ENCODE measurements around the gene GATAD2A.
"Not testable (repeated sequence)": the region's sequence is repeated elsewhere in the genome, so short reads cannot be mapped to it uniquely, and the experiment has no call there.

Gene GATAD2A, protein sequence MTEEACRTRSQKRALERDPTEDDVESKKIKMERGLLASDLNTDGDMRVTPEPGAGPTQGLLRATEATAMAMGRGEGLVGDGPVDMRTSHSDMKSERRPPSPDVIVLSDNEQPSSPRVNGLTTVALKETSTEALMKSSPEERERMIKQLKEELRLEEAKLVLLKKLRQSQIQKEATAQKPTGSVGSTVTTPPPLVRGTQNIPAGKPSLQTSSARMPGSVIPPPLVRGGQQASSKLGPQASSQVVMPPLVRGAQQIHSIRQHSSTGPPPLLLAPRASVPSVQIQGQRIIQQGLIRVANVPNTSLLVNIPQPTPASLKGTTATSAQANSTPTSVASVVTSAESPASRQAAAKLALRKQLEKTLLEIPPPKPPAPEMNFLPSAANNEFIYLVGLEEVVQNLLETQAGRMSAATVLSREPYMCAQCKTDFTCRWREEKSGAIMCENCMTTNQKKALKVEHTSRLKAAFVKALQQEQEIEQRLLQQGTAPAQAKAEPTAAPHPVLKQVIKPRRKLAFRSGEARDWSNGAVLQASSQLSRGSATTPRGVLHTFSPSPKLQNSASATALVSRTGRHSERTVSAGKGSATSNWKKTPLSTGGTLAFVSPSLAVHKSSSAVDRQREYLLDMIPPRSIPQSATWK

DNA sequence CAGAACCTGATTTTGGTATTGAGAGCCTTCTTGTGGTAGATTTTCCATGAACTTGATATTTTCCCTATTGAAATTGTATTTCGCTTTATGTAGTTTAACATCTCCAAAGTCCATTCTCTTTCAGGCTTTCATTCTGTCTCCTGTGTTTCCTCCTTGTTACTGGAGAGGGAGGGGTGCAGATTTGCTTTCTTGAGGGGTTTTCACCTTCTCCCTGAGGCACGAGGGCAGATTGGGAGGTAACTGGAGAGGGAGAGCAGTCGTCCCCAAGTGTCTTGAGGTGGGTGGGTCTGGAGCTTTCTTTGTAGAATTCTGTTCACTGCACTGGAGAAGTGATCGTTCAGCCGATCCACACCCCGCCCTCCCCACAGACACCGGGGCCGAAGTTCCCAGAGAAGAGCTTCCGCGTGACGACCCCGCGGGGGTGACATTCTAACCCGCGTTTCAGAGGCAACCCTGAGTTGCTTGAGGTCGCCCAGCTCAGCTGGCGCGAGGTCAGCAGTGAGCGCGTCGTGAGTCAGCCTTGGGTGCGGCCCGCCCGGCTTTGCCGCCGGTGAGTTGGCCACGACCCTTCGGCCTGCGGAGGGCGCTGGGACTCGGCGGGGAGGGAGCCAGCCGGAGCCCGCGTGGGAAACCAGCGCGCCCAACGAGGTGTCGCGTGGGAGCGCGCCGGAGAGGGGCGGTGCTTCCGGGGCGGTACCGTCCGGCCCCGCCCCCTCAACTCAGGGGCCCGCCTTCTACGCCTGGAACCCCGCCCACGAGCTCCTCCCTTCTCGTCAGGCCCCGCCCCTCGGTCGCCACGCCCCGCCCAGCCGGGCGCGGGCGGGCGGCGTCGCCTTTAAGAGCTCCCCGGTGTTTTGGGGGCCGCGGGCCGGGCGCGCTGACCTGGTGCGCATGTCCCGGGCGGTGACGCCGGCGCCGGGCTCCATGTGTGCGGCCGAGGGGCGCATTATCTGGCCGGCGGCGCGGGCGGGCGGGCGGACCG lies at the start of gene GATAD2A:
TSS of gene GATAD2A (plus strand) at position 797 of the 982 bp plus-strand sequence. CDS start 59,671 bp downstream, outside the sequence.
- DNase-seq: peak; percentile 95

DNA sequence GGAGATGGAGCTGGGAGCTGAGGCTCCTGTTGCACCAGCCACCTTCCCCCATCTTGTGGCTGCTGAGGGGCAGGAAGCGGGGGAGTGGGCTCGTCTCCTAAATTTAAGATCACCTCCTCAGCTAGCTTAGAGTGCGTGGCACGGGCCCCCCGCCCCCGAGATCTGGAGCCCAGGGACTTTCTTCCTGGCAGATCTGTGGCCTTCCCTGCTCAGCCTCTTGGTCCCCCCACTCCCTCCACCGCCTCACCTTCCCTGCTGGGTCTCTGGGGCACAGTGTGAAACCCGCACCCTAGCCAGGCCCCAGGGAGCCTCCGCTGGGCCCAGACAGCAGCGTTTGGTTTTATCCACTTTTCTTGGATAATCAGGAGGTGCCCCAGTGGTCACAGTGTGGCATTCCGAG lies 49.0 kb upstream of the GATAD2A start:
- no peak for DNase-seq

DNA sequence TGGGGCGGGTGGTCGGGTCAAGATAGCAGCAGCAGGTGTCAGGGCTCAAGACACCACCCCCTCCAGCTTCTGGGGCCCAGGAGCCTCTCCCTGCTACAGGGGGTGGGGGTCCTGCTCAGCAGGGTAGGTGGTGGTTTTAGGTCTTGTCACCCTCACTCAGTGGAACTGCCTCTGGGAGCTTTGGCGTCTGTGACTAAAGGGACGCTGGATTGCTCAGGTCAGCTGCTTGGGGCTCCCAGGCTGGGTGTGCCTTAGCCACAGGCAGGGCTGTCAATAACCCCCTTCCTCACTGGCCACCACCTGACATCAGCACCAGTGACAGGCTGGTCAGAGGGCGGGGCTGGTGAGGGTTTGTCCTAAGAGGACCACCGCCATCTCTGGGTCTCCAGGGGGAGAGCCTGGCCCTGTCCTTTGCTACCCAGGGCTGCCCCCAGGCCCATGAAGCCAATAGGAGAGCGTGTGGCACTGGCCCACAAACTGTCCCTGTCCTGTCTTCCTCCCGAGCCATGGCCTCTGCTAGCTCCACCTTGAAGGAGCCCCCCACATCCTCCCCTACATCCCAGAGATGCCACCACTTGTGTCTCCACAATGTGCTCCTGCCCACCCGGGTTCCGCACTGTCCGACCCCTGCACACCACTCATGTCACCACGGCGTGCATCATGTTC lies 48.4 kb upstream of the GATAD2A start:
- DNase-seq: no peak

DNA sequence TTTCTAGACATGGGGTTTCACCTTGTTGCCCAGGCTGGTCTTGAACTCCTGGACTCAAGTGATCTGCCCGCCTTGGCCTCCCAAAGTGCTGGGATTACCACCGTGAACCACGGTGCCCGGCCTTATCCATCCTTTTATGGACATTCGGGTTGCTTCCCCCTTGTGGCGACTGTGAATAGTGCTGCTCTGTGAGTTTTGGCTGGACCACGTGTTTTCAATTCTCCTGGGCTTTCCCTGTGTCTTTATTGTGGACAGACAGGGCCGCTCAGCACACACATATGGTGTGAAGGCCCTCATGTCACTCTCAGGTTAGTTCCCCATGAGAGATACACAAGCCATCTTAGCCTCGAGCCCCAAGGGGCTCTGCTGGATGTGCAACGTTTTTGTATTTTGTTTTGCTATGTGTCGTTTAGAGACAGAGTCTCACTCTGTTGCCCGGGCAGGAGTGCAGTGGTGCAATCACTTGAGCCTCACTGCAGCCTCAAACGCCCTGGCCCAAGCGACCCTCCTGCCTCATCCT lies 44.3 kb upstream of the GATAD2A start:
- peak; percentile 83 for DNase-seq

DNA sequence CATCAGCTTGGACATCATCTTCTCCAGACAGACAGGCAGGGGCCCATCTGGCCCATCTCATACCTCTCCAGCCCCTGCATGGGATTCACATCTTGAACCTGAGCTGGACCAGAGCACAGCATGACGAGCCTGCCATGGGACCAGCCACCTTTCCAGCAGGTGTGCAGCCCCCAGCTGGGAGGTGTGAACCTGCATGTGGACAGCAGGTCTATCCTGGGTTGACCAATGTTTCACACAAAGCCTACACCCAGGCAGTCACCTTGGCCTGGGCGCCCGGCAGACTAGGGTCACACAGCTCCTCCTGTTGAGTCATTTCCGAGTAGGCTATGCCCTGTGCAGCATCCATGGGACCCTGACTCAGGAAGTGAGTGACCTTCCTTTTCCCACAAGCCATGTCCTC lies 43.4 kb upstream of the GATAD2A start:
- DNase-seq: no peak

DNA sequence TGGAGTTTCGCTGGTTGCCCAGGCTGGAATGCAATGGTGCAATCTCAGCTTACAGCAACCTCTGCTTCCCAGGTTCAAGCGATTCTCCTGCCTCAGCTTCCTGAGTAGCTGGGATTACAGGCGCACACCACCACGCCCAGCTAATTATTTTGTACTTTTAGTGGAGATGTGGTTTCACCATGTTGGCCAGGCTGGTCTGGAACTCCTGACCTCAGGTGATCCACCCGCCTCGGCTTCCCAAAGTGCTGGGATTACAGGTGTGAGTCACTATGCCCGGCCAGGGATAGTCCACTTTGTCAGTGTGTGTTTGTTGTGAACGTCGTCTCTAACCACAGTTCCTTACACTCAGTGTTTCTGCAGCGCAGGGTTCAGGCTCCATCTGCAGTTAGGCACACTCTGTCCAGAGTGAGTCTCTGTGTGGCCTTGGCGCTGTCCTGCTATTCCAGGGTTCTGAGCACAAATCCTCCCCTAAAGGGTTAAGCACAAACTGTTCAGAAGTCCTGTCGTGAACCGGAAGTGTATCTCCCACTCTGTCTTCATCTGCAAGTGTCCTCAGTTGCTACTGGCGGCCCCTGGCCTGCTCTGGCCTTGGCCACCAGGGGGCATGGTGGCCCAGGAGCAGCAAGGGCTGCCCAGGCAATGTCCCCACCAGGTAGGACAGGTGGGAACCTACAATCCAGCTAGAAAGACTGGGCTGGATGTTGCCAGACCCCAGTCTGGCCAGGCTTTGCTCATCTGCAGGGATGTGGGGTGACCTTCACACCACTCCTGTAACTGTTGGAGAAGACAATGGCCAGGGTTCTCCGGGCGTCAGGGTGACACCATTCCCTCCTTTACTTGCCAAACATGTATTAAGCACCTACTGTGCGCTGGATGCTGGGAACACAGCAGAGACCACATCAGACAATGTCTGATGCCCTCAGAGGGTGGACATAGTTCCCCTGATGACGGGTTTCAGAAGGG lies 38.8 kb upstream of the GATAD2A start:
- DNase-seq: peak; percentile 83

DNA sequence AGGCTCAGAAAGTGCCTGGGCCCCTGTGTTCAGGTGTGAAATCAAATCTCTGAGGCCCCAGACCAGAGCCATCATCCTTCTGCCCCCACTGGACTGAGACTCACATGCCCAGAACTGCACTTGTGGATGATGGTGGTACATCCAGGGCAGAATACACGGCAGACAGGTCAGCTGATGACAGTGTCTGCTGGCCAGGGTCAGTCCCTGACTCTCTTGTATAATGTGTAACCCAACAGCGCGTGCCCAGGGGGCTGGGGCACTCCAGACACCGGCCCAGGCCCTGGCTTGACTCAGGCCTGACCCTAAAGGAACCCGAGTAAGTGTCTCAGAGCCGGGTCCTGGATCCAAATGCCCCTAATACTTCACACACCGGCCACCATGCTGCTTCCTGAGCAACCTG lies 37.4 kb upstream of the GATAD2A start:
- no peak for DNase-seq

DNA sequence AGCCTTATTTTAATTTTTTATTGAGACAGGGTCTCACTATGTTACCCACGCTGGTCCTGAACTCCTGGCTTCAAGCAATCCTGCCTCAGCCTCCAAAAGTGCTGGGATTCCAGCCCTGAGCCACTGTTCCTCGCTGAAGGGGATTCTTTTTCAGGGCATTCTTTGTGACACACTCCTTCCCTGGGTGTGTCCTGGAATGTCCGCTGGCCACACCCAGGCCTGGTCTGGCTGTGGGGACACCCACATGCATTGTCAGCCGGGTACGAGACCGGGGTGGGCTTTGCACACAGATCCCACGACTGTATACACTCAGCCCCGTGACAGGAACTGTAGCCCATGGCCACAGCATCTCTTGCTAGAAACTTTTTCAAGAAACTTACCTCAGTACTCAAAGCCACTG lies 34.4 kb upstream of the GATAD2A start:
- DNase-seq: no peak

DNA sequence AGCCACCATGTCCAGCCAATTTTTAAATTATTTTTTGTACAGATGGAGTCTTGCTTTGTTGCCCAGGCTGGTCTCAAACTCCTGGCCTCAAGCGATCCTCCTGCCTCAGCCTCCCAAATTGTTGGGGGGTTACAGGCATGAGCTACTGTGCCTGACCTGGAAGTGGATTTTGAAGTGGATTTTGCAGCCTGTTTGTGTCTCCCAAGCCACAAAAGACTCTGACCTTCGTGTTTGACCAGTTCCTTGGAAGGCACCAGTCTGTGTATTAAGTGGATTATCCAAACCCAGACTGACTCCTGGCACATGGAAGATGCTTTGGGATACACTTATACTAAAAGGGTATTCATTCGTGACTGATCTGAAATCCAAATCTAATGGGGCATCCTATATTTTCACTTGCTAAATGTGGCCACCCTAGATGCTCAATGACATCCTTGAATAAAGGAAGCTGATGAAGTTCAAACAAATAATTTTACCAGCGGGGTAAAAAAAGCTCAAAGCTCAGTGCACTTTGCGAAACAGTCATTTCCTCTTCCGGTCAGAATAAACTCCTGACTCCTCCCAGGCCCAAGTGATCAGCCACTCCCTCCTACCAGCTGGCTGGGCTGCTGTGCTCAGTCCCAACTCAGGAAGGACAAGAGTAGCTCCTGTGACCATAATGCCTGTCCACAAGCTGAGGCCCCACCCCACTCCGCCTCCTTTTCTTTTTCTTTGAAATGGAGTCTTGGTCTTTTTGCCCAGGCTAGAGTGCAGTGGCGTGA lies 32.6 kb upstream of the GATAD2A start:
- peak; percentile 71 for DNase-seq

DNA sequence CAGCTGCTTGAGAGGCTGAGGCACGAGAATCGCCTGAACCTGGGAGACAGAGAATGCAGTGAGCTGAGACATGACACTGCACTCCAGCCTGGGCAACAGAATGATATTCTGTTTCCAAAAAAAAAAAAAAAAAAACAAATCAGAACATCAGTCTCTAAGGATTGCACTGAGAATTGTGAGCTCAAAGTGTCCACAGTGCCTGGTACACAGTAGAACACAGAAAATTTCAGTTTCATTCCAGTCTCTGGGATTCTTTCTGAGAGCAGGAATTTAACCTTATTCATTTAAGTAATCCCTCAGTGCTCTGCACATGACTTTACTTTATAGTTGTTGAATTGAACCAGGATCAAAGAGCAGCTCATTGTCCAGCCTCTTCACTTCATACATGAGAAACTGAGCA lies 25.9 kb upstream of the GATAD2A start:
- no peak for DNase-seq

DNA sequence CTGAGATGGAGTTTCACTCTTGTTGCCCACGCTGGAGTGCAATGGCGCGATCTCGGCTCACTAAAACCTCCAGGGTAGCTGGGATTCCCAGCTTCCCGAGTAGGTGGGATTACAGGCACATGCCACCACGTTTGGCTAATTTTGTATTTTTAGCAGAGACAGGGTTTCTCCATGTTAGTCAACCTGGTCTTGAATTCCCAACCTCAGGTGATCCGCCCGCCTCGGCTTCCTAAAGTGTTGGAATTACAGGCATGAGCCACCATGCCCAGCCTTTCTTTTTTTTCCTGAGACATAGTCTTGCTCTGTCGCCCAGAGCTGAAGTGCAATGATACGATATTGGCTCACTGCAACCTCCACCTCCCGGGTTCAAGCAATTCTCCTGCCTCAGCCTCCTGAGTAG lies 25.2 kb upstream of the GATAD2A start:
- DNase-seq: not testable (repeated sequence)

DNA sequence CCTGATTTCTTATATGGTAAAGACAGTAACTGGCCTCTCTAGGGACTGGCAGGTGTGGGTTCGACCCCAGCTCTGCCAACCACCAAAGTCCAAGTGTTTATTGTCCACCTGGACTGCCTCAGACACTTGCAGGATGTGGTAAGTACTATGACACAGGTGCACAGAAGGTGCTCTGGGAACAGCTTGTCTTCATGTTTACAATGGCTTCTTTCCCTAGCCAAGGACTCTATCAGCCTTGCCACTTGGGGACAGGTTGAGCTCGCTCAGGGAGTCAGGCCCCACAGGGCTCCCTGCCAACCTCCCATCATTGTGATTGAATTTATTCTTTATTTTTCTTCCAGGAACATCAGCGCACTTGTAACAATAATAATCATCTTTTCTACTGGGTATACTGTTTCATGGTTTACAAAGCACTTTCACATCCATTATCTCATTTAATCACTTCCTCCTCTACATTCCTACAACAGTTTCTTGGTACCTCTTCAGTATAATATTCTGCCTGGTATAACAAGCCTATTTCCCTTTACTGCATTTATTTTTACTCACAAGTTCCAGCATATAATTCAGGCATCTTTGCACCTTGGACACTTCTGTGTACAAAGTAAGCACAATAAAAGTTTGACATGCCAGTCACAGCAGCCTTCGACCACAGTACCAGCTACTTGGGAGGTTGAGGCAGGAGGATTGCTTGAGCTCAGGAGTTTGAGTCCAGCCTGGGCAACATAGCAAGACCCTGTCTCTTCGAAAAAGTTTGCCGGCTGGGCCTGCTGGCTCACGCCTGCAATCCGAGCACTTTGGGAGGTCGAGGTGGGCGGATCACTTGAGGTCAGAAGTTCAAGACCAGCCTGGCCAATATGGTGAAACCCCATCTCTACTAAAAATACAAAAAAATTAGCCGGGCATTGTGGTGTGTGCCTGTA lies 24.2 kb upstream of the GATAD2A start:
- DNase-seq: no peak

DNA sequence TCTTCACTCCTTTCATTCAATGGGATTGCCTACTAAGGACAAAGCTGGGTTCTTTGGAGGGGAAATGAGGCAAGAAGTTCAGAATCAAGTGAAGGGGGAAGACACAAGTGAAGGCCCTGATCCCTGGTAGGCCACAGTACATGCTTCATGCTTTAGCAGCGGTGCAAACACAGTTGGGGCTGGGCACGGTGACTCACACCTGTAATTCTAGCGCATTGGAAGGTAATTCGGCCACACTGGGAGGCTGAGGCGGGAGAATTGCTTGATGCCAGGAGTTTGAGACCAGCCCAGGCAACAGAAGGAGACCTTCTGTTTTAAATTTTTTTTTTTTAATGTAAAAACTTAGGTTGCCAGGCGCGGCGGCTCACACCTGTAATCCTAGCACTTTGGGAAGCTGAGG lies 23.4 kb upstream of the GATAD2A start:
- DNase-seq: no peak

DNA sequence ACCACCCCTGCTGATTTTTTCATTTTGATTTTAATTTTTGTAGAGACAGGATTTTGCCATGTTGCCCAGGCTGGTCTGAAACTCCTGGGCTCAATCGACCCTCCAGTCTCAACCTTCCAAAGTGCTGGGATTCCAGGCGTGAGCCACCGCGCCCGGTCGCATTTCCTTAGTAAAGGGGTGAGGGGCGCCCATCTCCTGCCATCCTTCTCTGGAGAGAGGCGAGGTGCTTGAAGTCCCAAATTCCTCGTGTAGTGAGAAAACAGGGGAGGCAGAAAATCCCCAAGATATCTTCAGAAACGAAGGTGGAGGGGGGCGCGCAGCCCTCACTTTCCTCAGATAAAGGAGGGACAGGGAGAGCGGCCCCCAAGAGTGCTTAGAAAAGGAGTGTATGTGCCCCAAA lies 21.0 kb upstream of the GATAD2A start:
- no peak for DNase-seq

DNA sequence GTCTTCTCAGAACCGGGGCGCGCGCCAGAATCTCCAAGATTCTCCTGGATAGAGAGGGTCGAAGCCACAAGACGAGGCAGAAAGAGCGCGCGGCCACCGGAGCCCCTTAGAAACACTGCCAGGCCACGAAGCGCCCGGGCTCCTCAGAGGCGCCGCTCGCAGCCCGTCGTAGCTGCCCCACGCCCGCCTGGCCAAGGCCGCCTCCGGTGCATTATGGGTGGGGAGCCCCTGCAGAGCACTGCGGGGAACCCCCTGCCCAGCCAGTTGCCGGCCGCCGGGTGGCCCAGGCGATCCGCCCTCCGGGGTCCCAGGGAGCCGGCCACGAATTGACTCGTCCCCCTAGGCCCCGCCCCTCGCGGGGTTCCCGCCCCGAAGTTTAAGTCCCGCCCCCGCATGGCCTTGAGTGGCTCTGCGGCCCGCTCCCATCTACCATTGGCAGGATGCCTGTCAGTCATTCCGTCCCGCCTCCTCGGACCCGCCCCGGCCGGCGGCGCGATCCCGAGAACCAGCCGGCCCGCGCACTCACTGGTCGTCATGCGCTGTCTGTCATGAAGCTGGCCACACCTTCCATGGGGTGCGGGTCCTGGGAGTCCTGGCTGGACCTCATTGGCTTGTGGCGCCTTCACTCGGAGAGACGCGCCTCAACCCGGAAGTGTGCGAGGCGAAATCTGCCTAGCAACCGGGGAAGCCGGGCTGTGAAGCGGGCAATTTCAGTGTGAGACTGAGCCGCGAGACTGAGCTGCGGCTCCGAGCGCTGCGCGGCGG lies 20.2 kb upstream of the GATAD2A start:
- peak; percentile 100 for DNase-seq

DNA sequence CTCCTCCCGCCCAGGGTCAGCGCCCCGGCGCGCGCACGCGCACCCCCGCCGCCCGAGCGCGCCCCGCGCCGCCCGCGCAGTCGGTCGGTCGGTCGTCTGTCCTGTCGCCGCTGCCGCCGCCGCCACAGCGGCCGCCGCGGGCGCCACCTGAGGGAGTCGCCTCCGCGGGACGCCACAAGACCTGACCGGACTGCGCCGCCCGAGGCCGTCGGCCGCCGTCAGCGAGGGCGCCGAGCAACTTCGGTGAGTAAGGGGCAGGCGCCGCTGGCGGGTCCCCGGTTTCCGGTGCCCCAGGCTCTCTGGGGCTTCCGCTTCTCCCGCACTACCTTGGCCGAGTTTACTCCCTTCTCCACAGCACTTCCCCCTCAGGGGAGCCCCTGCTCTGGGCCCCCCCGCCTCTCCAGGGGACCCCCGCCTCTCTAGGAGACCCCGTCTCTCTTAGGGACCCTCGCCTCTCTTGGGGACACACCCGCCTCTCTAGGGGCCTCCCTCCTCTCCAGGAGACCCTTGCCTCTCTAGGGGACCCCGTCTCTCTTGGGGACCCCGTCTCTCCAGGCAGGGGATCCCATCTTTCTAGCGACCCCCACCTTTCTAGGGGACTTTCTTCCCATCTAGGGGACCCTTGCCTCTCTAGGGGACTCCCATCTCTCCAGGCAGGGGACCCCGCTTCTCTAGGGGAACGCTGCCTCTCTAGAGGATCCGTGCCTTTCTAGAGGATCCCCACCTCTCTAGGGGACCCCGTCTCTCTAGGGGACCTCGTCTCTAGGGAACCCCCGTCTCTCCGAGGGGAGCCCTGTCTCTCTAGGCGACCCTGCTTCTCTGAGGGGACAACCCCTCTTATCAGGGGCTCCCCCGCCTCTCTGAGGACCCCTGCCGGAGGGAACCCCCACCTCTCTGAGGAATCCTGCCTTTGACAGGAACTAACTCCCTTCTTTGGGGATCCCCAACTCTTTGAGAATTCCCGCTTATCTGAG lies 19.3 kb upstream of the GATAD2A start:
- DNase-seq: peak; percentile 26

DNA sequence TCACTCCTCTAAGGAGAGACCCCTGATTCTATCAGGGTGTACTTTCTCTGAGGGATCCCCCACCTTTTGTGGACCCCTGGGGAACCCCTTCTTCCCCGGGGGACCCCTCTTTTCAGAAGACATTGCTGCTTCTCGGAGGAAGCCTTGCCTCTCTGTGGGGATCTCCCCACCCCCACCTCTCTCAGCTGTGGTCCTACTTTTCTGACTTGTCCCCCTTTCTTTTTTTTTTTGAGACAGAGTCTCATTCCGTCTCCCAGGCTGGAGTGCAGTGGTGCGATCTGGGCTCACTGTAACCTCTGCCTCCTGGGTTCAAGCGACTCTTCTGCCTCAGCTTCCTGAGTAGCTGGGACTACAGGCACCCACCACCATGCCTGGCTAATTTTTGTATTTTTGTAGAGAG lies 18.4 kb upstream of the GATAD2A start:
- no peak for DNase-seq

Measured in activated CD4-positive, alpha-beta T cell treated with anti-CD3 and anti-CD28 coated beads, Interleukin-10, Interleukin-2, amounts not matched to agents 100 ng/mL and 50 ng/mL, durations not matched to agents 16 hours and 8 hours (primary cell).